ENCODE results near the gene PARP15.

Gene PARP15

GRCh38 chr3:122582390-122582789 is 4.9 kb downstream of the PARP15 start:
- no peak for TF ChIP-seq EZH2 (IDR thresholded peaks at IDR 0.05; ENCODE audit: borderline replicate concordance, low read depth, low read length, severe bottlenecking)
- no peak for TF ChIP-seq CTCF (IDR thresholded peaks at IDR 0.05; ENCODE audit: borderline replicate concordance, extremely low read depth, low read length, poor library complexity, severe bottlenecking)
- peaks cover 31% of the 10 kb centered on the region for H3K79me2 ChIP-seq (ENCODE audit: insufficient read depth, low read length)
- H3K9me3 ChIP-seq (ENCODE audit: insufficient read depth, low read length, severe bottlenecking): peaks cover 18% of the 10 kb centered on the region
- H3K27ac ChIP-seq (ENCODE audit: low read length): no peak overlapping the region
- peaks cover 12% of the 10 kb centered on the region for H3K36me3 ChIP-seq (ENCODE audit: insufficient read depth, low read length)
- H2AFZ ChIP-seq (ENCODE audit: low read depth, low read length): no peak overlapping the region
- no peaks in the 10 kb centered on the region for H4K20me1 ChIP-seq (ENCODE audit: insufficient read depth, low read length)
- ATAC-seq (ENCODE audit: insufficient read depth, low read depth) (no peak), DNase-seq (no peak)
- no peak overlapping the region for H3K4me2 ChIP-seq (ENCODE audit: insufficient read depth, low read length)
- peaks cover 17% of the 10 kb centered on the region for H3K4me1 ChIP-seq (ENCODE audit: insufficient read depth, low read length)
- H3K4me3 ChIP-seq (ENCODE audit: low read depth in 1 of 2, low read length in 2 of 2): no peak overlapping the region
- H3K27me3 ChIP-seq (ENCODE audit: insufficient read depth, low read length, poor library complexity): no peaks in the 10 kb centered on the region
- no peak overlapping the region for H3K9ac ChIP-seq (ENCODE audit: low read depth, low read length)

DNA sequence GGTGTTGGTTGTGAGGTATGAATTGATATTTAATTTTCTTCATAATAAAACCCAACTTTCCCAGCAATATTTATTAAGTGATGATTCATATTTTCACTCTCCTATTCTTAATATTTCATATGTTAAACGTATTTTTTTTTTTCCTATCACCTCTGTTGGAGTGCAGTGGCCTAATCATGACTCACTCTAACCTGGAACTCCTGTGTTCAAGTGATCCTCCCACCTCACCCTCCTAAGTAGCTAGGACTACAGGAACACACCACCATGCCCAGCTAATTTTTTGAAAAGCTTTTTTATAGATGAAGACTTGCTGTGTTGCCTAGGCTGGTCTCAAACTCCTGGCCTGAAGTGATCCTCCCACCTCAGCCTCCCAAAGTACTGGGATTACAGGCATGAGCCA is 8.6 kb downstream of the PARP15 start:
- H3K36me3 ChIP-seq (ENCODE audit: insufficient read depth, low read length): peaks cover 9% of the 10 kb centered on the region
- H3K4me3 ChIP-seq (ENCODE audit: low read depth in 1 of 2, low read length in 2 of 2): no peak overlapping the region
- no peak for DNase-seq
- ATAC-seq (ENCODE audit: insufficient read depth, low read depth): no peak
- H3K79me2 ChIP-seq (ENCODE audit: insufficient read depth, low read length): peaks cover 30% of the 10 kb centered on the region
- H3K9ac ChIP-seq (ENCODE audit: low read depth, low read length): no peak overlapping the region
- no peak overlapping the region for H2AFZ ChIP-seq (ENCODE audit: low read depth, low read length)
- no peaks in the 10 kb centered on the region for H4K20me1 ChIP-seq (ENCODE audit: insufficient read depth, low read length)
- TF ChIP-seq CTCF (IDR thresholded peaks at IDR 0.05; ENCODE audit: borderline replicate concordance, extremely low read depth, low read length, poor library complexity, severe bottlenecking): no peak
- TF ChIP-seq EZH2 (IDR thresholded peaks at IDR 0.05; ENCODE audit: borderline replicate concordance, low read depth, low read length, severe bottlenecking): no peak
- peaks cover 18% of the 10 kb centered on the region for H3K9me3 ChIP-seq (ENCODE audit: insufficient read depth, low read length, severe bottlenecking)
- no peak overlapping the region for H3K4me2 ChIP-seq (ENCODE audit: insufficient read depth, low read length)
- no peaks in the 10 kb centered on the region for H3K27me3 ChIP-seq (ENCODE audit: insufficient read depth, low read length, poor library complexity)
- no peaks in the 10 kb centered on the region for H3K4me1 ChIP-seq (ENCODE audit: insufficient read depth, low read length)
- H3K27ac ChIP-seq (ENCODE audit: low read length): no peak overlapping the region

DNA sequence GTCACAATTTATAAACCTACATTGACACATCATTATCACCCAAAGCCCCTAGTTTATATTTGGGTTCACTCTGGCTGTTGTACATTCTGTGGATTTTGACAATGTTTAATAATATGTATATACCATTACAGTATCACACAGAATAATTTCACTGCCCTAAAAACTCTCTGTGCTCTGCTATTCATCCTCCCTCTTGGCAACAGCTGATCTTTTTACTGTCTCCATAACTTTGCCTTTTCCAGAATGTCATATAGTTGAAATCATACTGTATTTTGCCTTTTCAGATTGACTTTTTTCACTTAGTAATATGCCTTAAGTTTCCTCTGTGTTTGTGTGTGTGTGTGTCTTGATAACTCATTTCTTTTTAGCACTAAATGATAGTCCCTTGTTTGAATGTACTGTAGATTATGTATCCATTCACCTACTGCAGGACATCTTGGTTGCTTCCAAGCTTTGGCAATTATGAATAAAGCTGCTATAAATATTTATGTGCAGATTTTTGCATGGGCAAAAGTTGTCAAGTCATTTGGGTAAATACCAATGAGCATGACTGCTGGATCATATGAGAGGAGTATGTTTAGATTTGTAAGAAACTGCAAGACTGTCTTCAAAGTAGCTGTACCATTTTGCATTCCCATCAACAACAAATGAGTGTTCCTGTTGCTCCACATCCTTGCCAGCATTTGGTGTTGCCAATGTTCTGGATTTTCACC is 9.5 kb downstream of the PARP15 start:
- H3K79me2 ChIP-seq (ENCODE audit: insufficient read depth, low read length): peaks cover 26% of the 10 kb centered on the region
- ATAC-seq (ENCODE audit: insufficient read depth, low read depth): no peak
- TF ChIP-seq EZH2 (IDR thresholded peaks at IDR 0.05; ENCODE audit: borderline replicate concordance, low read depth, low read length, severe bottlenecking) (no peak), CTCF (IDR thresholded peaks at IDR 0.05; ENCODE audit: borderline replicate concordance, extremely low read depth, low read length, poor library complexity, severe bottlenecking) (no peak)
- no peak overlapping the region for H3K4me2 ChIP-seq (ENCODE audit: insufficient read depth, low read length)
- H3K27ac ChIP-seq (ENCODE audit: low read length): no peak overlapping the region
- no peak overlapping the region for H2AFZ ChIP-seq (ENCODE audit: low read depth, low read length)
- H4K20me1 ChIP-seq (ENCODE audit: insufficient read depth, low read length): no peaks in the 10 kb centered on the region
- H3K9ac ChIP-seq (ENCODE audit: low read depth, low read length): no peak overlapping the region
- peaks cover 10% of the 10 kb centered on the region for H3K9me3 ChIP-seq (ENCODE audit: insufficient read depth, low read length, severe bottlenecking)
- peaks cover 9% of the 10 kb centered on the region for H3K36me3 ChIP-seq (ENCODE audit: insufficient read depth, low read length)
- no peaks in the 10 kb centered on the region for H3K27me3 ChIP-seq (ENCODE audit: insufficient read depth, low read length, poor library complexity)
- no peaks in the 10 kb centered on the region for H3K4me1 ChIP-seq (ENCODE audit: insufficient read depth, low read length)
- H3K4me3 ChIP-seq (ENCODE audit: low read depth in 1 of 2, low read length in 2 of 2): no peak overlapping the region
- no peak for DNase-seq

Data from DND-41 (cell line).